Lower leg skin (tissue), 3 donors: ENCODE data around the gene ATRN.

Source experiments
- CTCF ChIP-seq, 3 donors: fragments of 450-650 bp; IDR thresholded peaks; one replicate each; pipeline ENCODE4 v1.5.1; 2016; ENCODE audit warnings: antibody characterized with exemption in 3 of 3, mild to moderate bottlenecking in 3 of 3, moderate library complexity in 2 of 3
- POLR2A ChIP-seq, 2 donors: fragments of 450-650 bp; IDR thresholded peaks; one replicate each; pipeline ENCODE4 v1.6.1; 2016 to 2017; ENCODE audit warnings: antibody characterized with exemption in 2 of 2, mild to moderate bottlenecking in 1 of 2, moderate library complexity in 1 of 2

GRCh38 chr20:3663858-3664257 lies 193.0 kb downstream of the ATRN start:
- no peak for TF ChIP-seq POLR2A (IDR thresholded peaks at IDR 0.05)
- no peak for TF ChIP-seq CTCF (IDR thresholded peaks at IDR 0.05)
